ENCODE data around the gene B9D1. TPM values are rescaled to one million over a fixed set of nuclear protein-coding genes. Genes with fewer than 3 reads are reported as not detected.

The B9D1 gene
- total RNA-seq, 8 experiments from 2014 or later = 22.5 to 48.1 (median 36.5) TPM

DNA sequence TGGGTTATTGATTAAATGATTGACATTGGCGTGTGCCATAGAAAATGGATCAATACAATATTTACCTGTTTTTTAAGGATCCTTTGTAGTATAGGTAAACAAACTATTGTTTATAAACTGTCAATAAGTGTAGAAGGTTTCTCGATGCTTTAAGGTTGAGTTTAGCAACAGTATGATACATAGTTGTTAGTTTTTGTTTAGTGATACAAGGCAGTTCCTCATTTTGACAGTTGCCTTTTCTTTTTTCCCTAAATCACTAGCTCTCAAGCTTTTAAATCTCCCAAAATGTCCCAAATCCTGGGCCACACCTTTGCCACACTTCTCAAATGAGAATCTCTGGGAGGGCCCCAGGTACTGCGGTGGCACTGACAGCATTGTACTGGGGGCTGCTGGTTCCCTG is 68.1 kb downstream of the B9D1 start:
- in situ Hi-C loops (cut with MboI; ENCODE audit: low pct_unique_long_range_greater_than_20kb in 2 of 9, low sequenced_read_pairs in 9 of 9, unreplicated experiment in 9 of 9) = no loop called here
- Histone ChIP-seq H3K4me3 (no peak overlapping the region), H3K27ac (no peak overlapping the region), H3K4me1 (replicated peaks in 1 of 2) (peaks cover 7 to 8% of the 10 kb centered on the region in 2 donors)
- WGBS, 10 experiments = 79 to 100% (median 90%) methylated on average over 1 to 3 of the region's 3 CpGs; no CpG with 5 or more reads in 1 of the 10 experiments
- ATAC-seq (replicated peaks in 6 of 8) = no peak

Other genes starting within 250 kb of the B9D1 start
- gene GRAPL, start 235.1 kb downstream of the B9D1 start, total RNA-seq = 1 to 10 TPM in 5 of 8 experiments, under 1 TPM in 1, not detected in 2; 0.90 to 5.2 (median 1.4) TPM
- gene EPN2, start 125.4 kb downstream of the B9D1 start, total RNA-seq = 10 to 100 TPM; 18.0 to 32.3 (median 20.7) TPM
- gene MAPK7, start 15.8 kb upstream of the B9D1 start, total RNA-seq = 10 to 100 TPM in 7 of 8 experiments, 1 to 10 TPM in 1; 9.8 to 20.1 (median 13.4) TPM
- 100 to 1,000 TPM in 1 of 8 experiments, 10 to 100 TPM in 2, 1 to 10 TPM in 5; 3.2 to 186 (median 7.0) TPM for gene MFAP4, start 24.5 kb upstream of the B9D1 start, total RNA-seq
- gene RNF112, start 48.5 kb upstream of the B9D1 start, total RNA-seq = 1 to 10 TPM in 5 of 8 experiments, under 1 TPM in 2, not detected in 1; 0.35 to 3.7 (median 1.7) TPM
- 10 to 100 TPM in 1 of 8 experiments, 1 to 10 TPM in 2, under 1 TPM in 4, not detected in 1; 0.17 to 10.8 (median 0.81) TPM for gene SLC47A1, start 171.1 kb upstream of the B9D1 start, total RNA-seq

Data from motor neuron (in vitro differentiated cells).